Endothelial cell of umbilical vein (primary cell): Measurements from ENCODE around the gene C5orf15. TPM values are rescaled to one million over a fixed set of nuclear protein-coding genes. Genes with fewer than 3 reads are reported as not detected.

Source experiments
- BruUV-seq: library from RNA; stranded (reverse); fragments of 400-500 nt; replicated peaks from 2 replicates; lab custom pipeline; 2021; lab: Mats Ljungman, UMichigan
- CTCF ChIA-PET: fragments of 300-600, 350-600 bp; sonication (Branson Sonifier 250); formaldehyde crosslinking; loops from one replicate; lab custom pipeline; 2021; ENCODE audit warnings: antibody characterized with exemption, inconsistent platforms; lab: Charles Lee
- POLR2A ChIA-PET: fragments of 300-600, 350-600 bp; sonication (Branson Sonifier 250); formaldehyde crosslinking; loops from one replicate; lab custom pipeline; 2021; ENCODE audit warnings: antibody characterized with exemption, inconsistent platforms; lab: Charles Lee
- DNase-seq: peaks from one replicate; pipeline ENCODE4 v3.0.0-alpha.2; 2011; ENCODE audit warnings: low read depth, low spot score
- FAIRE-seq: peaks from 2 replicates; lab custom pipeline; 2011; peaks lifted over from hg19 to GRCh38; lab: Jason Lieb, UNC
- H2AFZ ChIP-seq: 2 replicates; pipeline ENCODE4 v1.6.0; 2012; ENCODE audit warnings: low read depth, low read length, control low read depth, inconsistent platforms
- H3K27ac ChIP-seq: 2 replicates; pipeline ENCODE4 v1.5.1; 2011; ENCODE audit warnings: low read depth, mild to moderate bottlenecking, control low read depth, low read length, moderate library complexity; ENCODE audit not compliant: insufficient read depth
- H3K27me3 ChIP-seq, 2 experiments: 2 replicates each; pipeline versions ENCODE4 v1.6.0 to v1.6.1; 2011; ENCODE audit warnings: low read length in 2 of 2, mixed read lengths in 1 of 2; ENCODE audit not compliant: control insufficient read depth in 2 of 2, insufficient read depth in 2 of 2
- H3K36me3 ChIP-seq, 2 experiments: 2 replicates in 1 of 2; 3 replicates in 1 of 2; pipeline ENCODE4 v1.5.1; 2011; ENCODE audit warnings: low read length in 2 of 2, mild to moderate bottlenecking in 1 of 2, moderate library complexity in 1 of 2; ENCODE audit not compliant: control insufficient read depth in 2 of 2, insufficient read depth in 2 of 2; ENCODE audit errors: extremely low read depth in 1 of 2
- H3K4me1 ChIP-seq: 3 replicates; pipeline ENCODE4 v1.5.1; 2011; ENCODE audit warnings: mild to moderate bottlenecking, low read length; ENCODE audit not compliant: control insufficient read depth, insufficient read depth; ENCODE audit errors: extremely low read depth
- H3K4me2 ChIP-seq: 2 replicates; pipeline ENCODE4 v1.6.1; 2011; ENCODE audit warnings: low read length, control low read depth, mixed read lengths; ENCODE audit not compliant: insufficient read depth
- H3K4me3 ChIP-seq, 3 experiments: fragments of 200-600 bp in 1 of 3; sonication (generic), shearing (Covaris generic) in 1 of 3; replicated peaks in 1 of 3; 2 replicates each; pipeline ENCODE4 v1.5.1; 2011 to 2016; ENCODE audit warnings: control low read depth in 3 of 3, low read length in 3 of 3, mild to moderate bottlenecking in 2 of 3, inconsistent platforms in 1 of 3, low read depth in 1 of 3, moderate library complexity in 1 of 3; ENCODE audit not compliant: insufficient read depth in 1 of 3
- H3K79me2 ChIP-seq: 2 replicates; pipeline ENCODE4 v1.6.0; 2012; ENCODE audit warnings: low read length, inconsistent platforms; ENCODE audit not compliant: control insufficient read depth, insufficient read depth
- H3K9ac ChIP-seq: replicated peaks from 2 replicates; pipeline ENCODE3; 2011; ENCODE audit warnings: low read length, control low read depth; ENCODE audit not compliant: insufficient read depth; ENCODE audit errors: extremely low read depth
- H3K9me1 ChIP-seq: replicated peaks from 3 replicates; pipeline ENCODE4 v1.6.0; 2011; ENCODE audit warnings: mild to moderate bottlenecking, low read length; ENCODE audit not compliant: control insufficient read depth, insufficient read depth; ENCODE audit errors: extremely low read depth
- H3K9me3 ChIP-seq: replicated peaks from 2 replicates; pipeline ENCODE4 v1.5.1; 2012; ENCODE audit warnings: low read length, inconsistent platforms; ENCODE audit not compliant: control insufficient read depth, insufficient read depth
- H4K20me1 ChIP-seq: replicated peaks from 2 replicates; pipeline ENCODE3; 2011; ENCODE audit warnings: mild to moderate bottlenecking, low read length; ENCODE audit not compliant: control insufficient read depth, insufficient read depth; ENCODE audit errors: extremely low read depth
- EZH2 ChIP-seq: IDR thresholded peaks from 2 replicates; pipeline ENCODE4 v1.6.1; 2012; ENCODE audit warnings: borderline replicate concordance, low read depth, mild to moderate bottlenecking, moderate library complexity, low read length, inconsistent platforms; ENCODE audit not compliant: severe bottlenecking
- FOS ChIP-seq: IDR thresholded peaks from 2 replicates; pipeline ENCODE4 v1.6.1; 2011; ENCODE audit warnings: mild to moderate bottlenecking, low read length, moderate library complexity, borderline replicate concordance; ENCODE audit not compliant: insufficient read depth
- GATA2 ChIP-seq: IDR thresholded peaks from 2 replicates; pipeline ENCODE4 v1.7.0; 2011; ENCODE audit warnings: low read depth, mild to moderate bottlenecking, moderate library complexity, mixed read lengths, low read length; ENCODE audit not compliant: insufficient read length, insufficient read depth
- JUN ChIP-seq: IDR thresholded peaks from 2 replicates; pipeline ENCODE4 v1.6.1; 2011; ENCODE audit warnings: borderline replicate concordance, low read depth; ENCODE audit not compliant: insufficient read length, insufficient read depth
- MYC ChIP-seq: IDR thresholded peaks from one replicate; pipeline ENCODE4 v1.6.1; 2011; ENCODE audit warnings: mild to moderate bottlenecking, low read depth, low read length
- POLR2A ChIP-seq: IDR thresholded peaks from 2 replicates; pipeline ENCODE4 v1.6.1; 2012; ENCODE audit warnings: low read depth, mild to moderate bottlenecking, control low read depth, low read length
- POLR2AphosphoS5 ChIP-seq: IDR thresholded peaks from 2 replicates; pipeline ENCODE4 v1.6.1; 2012; ENCODE audit warnings: low read depth, mild to moderate bottlenecking, control low read depth, low read length, moderate library complexity; ENCODE audit not compliant: insufficient read depth
- dilution Hi-C: fragments of 300-500 bp; cut with MboI; formaldehyde crosslinking; loops from one replicate; pipeline ENCODE4 v1.15.0; 2019; ENCODE audit warnings: low sequenced_read_pairs; ENCODE audit not compliant: extremely low pct_ligation_motif_present
- intact Hi-C: fragments of 100-400 bp; cut with micrococcal nuclease; formaldehyde crosslinking; loops from one replicate; pipeline ENCODE4 v1.10.0; 2022
- polyA plus RNA-seq, 4 experiments: library from polyadenylated mRNA; depleted of rRNA in 3 of 4; stranded (reverse) in 3 of 4; unstranded in 1 of 4; fragments of >200 nt; gene quantifications; 2 replicates each; pipeline versions ENCODE4 v1.2.1 to v1.2.3, GENCODE V29; 2011 to 2012; ENCODE audit warnings: missing spikeins in 1 of 4
- total RNA-seq: library from RNA; stranded (reverse); gene quantifications from 2 replicates; pipeline ENCODE4 v1.2.3, GENCODE V29; 2021
- TF ChIP-seq, protein P1 (sequence below): IDR thresholded peaks from 2 replicates; pipeline ENCODE4 v1.6.1; 2011; ENCODE audit not compliant: insufficient read depth, insufficient read length
- TF ChIP-seq, protein P2 (sequence below), 2 donors: IDR thresholded peaks; 1 replicate in 1 of 2; 2 replicates in 1 of 2; pipeline ENCODE4 v1.5.1; 2011; ENCODE audit warnings: low read length in 2 of 2, mild to moderate bottlenecking in 2 of 2, moderate library complexity in 2 of 2, control low read depth in 1 of 2, inconsistent platforms in 1 of 2, low read depth in 1 of 2; ENCODE audit not compliant: insufficient read depth in 1 of 2; ENCODE audit errors: extremely low read depth in 1 of 2

C5orf15 gene
- total and polyA plus RNA-seq, 2 donors (not counting 3 experiments of a cell fraction or from before 2014, with no cell fraction given), result 25.3 to 45.4 TPM

DNA sequence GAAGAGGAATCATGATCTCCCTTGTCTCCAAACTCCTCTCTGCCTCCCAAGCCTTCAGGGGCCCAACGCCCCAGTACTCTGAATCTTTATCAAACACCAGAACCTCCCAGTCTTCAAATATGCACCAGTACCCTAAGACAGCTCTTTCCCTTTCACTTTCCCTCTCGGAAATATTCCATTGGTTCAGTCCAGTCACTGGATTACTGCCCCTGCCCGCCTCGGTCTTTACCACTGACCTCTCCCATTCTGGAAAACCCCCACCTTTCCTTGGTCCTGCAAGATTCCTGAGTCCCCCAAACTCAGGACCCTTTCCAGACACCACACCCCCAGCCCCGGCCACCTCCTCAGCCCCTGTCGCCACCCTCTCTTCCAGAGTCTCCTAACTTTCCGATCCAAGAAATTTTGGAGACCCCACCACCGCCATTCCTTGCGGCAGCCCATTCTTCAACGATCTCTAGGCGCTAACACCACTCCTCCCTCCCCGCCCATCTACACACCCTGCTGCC is 674 bp downstream of the C5orf15 start:
- Histone ChIP-seq H4K20me1 (no peaks in the 10 kb centered on the region), H3K36me3 (peaks cover 2 to 3% of the 10 kb centered on the region in 2 experiments), H3K4me2 (peak overlapping the region; percentile 85), H3K4me1 (peaks cover 10% of the 10 kb centered on the region), H3K9me3 (no peaks in the 10 kb centered on the region), H3K27me3 (no peaks in the 10 kb centered on the region), H3K9ac (peak overlapping the region; percentile 81), H3K27ac (peak overlapping the region; percentile 45), H3K4me3 (peak overlapping the region; percentile 65 to 86 (median 74)), H3K9me1 (no peaks in the 10 kb centered on the region), H3K79me2 (peaks cover 40% of the 10 kb centered on the region), H2AFZ (peak overlapping the region; percentile 32)
- intact Hi-C loops (loop anchor here (2.0 kb wide), 1 partner anchor 37 kb away; the partner anchor contains the start of gene VDAC1), dilution Hi-C loops (no loop called here)
- BruUV-seq, result no TSS peak
- CTCF ChIA-PET, result interaction anchor here (1.2 kb wide), 1 partner anchor 15 kb away, joined by 3 read pairs; no protein-coding TSS in a partner anchor
- FAIRE-seq (no peak), DNase-seq (peak; percentile 39)
- TF ChIP-seq, protein P1, sequence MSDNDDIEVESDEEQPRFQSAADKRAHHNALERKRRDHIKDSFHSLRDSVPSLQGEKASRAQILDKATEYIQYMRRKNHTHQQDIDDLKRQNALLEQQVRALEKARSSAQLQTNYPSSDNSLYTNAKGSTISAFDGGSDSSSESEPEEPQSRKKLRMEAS, result no peak
- no peak for TF ChIP-seq FOS
- no peak for TF ChIP-seq POLR2AphosphoS5
- no peak for TF ChIP-seq GATA2
- no peak for TF ChIP-seq JUN
- TF ChIP-seq POLR2A, result no peak
- TF ChIP-seq EZH2, result no peak
- TF ChIP-seq, protein P2, sequence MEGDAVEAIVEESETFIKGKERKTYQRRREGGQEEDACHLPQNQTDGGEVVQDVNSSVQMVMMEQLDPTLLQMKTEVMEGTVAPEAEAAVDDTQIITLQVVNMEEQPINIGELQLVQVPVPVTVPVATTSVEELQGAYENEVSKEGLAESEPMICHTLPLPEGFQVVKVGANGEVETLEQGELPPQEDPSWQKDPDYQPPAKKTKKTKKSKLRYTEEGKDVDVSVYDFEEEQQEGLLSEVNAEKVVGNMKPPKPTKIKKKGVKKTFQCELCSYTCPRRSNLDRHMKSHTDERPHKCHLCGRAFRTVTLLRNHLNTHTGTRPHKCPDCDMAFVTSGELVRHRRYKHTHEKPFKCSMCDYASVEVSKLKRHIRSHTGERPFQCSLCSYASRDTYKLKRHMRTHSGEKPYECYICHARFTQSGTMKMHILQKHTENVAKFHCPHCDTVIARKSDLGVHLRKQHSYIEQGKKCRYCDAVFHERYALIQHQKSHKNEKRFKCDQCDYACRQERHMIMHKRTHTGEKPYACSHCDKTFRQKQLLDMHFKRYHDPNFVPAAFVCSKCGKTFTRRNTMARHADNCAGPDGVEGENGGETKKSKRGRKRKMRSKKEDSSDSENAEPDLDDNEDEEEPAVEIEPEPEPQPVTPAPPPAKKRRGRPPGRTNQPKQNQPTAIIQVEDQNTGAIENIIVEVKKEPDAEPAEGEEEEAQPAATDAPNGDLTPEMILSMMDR (IDR thresholded peaks at IDR 0.05; ENCODE audit: extremely low read depth in 1 of 2, insufficient read depth in 1 of 2, low read depth in 1 of 2, low read length in 2 of 2), result no peak
- no peak for TF ChIP-seq MYC
- POLR2A ChIA-PET, result interaction anchor here (0.6 kb wide), 1 partner anchor 494 kb away, joined by 3 read pairs; no protein-coding TSS in a partner anchor
